ENCODE results near the gene NEURL2.

Gene NEURL2

DNA sequence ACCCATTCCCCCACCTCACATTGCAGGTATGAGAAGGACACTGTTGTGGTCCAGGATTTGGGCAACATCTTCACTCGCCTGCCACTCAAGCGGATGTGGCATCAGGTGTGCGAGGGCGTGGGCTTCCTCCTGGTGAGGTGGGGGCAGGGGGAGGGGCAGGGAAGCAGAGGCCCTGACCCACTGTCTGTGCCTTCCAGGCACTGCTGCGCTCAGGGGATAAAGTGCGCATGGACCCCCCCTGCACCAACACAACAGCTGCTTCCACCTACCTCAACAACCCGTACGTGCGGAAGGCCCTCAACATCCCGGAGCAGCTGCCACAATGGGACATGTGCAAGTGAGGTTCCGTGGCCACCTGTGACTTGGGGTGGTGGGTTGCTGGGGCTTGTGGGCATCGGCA, 3.8 kb upstream of the NEURL2 start:
- TF ChIP-seq, protein P1, sequence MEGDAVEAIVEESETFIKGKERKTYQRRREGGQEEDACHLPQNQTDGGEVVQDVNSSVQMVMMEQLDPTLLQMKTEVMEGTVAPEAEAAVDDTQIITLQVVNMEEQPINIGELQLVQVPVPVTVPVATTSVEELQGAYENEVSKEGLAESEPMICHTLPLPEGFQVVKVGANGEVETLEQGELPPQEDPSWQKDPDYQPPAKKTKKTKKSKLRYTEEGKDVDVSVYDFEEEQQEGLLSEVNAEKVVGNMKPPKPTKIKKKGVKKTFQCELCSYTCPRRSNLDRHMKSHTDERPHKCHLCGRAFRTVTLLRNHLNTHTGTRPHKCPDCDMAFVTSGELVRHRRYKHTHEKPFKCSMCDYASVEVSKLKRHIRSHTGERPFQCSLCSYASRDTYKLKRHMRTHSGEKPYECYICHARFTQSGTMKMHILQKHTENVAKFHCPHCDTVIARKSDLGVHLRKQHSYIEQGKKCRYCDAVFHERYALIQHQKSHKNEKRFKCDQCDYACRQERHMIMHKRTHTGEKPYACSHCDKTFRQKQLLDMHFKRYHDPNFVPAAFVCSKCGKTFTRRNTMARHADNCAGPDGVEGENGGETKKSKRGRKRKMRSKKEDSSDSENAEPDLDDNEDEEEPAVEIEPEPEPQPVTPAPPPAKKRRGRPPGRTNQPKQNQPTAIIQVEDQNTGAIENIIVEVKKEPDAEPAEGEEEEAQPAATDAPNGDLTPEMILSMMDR (IDR thresholded peaks at IDR 0.05; ENCODE audit: low read depth, low read length), result no peak
- no peak for DNase-seq (ENCODE audit: extremely low read depth, low read depth)

DNA sequence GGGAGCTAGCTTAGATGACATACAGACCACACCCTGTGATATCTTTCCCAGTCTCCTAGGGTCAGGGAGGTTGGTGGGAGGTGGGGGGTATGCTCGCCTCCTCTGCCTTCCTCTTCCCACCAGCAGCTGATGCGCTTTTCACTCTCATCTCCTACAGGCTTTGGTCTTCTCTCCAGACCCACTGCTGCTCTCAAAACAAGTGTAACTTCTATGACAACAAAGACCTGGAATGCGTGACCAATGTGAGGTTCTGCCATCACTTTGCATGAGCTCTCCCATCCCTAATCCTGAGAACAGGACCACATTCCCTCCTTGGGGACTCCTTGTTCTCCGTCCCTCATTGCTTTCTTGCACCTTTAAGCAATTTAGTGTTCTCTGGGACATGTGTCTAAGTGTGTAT, 2.8 kb upstream of the NEURL2 start:
- DNase-seq (ENCODE audit: extremely low read depth, low read depth), result no peak
- TF ChIP-seq, protein P1 (IDR thresholded peaks at IDR 0.05; ENCODE audit: low read depth, low read length), result no peak

DNA sequence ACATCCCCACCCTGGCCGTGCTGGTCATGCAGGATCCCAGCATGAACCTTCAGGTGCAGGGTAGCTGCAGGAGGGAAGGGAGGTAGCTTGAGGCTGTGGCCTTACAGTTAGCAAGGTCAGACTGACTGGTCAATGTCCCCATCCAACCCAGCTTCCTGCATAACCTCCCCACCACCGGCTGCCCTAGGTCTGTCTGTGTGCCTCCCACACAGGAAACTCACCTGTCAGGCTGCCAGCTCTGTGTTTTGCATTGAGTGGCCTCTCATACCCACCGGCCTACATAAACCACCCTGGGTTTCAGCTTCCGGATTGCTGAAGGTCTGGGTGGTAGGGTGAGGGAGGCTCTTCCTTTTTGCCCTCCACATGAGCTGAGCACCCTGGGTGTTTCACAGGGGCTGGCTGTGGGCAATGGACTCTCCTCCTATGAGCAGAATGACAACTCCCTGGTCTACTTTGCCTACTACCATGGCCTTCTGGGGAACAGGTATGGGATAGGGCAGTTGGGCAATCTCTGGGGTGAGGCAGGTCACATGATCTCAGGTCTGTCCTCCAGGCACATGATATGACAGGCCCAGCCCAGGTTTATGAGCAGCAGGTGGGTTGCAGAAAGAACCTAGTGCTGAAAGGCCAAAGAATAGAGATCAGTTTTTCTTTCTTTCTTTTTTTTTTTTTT, 2.0 kb upstream of the NEURL2 start:
- TF ChIP-seq, protein P1 (IDR thresholded peaks at IDR 0.05; ENCODE audit: low read depth, low read length), result no peak
- DNase-seq (ENCODE audit: extremely low read depth, low read depth), result no peak

DNA sequence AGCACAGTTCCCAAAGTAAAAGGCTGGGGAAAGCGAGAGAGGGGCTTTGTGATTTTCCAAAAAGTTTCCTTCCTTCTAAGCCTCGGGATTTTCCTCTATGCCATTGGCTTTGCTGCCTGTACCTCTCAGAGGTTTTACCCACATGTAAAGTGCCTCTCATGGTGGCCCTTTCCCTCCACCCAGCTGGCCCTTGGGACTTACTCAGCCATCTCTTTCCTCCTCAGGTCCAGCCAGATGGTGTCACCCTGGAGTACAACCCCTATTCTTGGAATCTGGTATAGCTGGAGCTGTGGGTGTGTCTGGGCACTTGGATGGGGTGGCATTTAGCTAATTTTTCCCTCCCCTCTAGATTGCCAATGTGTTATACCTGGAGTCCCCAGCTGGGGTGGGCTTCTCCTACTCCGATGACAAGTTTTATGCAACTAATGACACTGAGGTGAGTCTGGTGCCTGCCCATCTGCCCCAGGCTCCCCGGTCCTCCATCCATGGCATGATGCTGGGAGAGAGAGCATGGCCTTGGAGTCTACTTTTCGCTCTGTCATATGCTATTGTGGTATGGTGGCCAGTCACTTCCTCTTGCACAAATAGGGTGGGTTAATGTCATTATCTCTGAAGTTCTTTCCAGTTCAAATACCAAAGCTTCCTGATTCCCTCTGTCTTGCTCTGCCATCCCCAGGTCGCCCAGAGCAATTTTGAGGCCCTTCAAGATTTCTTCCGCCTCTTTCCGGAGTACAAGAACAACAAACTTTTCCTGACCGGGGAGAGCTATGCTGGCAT, 1.2 kb upstream of the NEURL2 start:
- DNase-seq (ENCODE audit: extremely low read depth, low read depth), result no peak
- TF ChIP-seq, protein P1 (IDR thresholded peaks at IDR 0.05; ENCODE audit: low read depth, low read length), result peak; percentile 19

DNA sequence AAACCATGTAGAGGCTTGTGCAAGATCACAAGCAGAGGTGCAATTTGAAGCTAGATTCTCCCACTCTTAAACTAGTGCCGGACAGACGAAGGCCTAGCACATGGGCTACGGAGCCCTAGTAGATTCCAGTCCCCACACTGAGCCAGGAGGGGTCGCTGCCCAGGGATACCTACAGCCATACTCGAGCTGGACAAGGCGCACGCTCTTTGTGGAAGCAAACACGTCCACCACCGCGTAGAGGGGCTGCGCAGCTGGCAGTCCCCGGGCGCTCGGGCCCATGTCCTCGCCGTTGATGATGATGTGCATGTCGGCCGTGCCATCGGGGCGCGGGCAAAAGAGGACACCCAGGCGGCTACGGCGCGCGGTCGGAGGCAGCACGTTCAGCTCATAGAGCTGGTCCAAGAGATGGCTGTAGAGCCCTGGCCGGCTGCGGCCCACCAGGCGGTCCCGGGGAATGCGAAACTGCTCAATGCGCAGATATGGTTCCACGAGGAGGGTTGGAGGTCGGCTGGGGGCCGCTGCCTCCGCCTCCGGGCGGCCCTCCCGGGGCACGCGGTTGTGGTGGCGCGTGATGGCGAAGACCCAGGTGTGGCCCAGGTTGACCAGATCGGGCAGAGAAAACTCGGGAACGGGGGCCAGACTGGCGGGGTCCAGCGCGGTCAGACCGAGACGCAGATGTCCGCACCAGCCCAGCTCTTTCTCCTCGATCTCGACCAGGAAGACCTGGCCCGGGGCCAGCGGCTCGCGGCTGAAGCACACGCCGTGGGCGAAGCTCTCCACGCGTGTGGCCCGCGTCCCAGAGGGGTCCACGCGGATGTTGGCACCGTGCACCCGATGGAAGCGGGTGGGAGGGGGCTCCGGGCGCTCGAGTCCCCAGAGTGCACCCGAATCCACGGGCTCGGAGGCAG, 677 bp downstream of the NEURL2 start:
- TF ChIP-seq, protein P1 (IDR thresholded peaks at IDR 0.05; ENCODE audit: low read depth, low read length), result peak; percentile 80
- peak; percentile 48 for DNase-seq (ENCODE audit: extremely low read depth, low read depth)

DNA sequence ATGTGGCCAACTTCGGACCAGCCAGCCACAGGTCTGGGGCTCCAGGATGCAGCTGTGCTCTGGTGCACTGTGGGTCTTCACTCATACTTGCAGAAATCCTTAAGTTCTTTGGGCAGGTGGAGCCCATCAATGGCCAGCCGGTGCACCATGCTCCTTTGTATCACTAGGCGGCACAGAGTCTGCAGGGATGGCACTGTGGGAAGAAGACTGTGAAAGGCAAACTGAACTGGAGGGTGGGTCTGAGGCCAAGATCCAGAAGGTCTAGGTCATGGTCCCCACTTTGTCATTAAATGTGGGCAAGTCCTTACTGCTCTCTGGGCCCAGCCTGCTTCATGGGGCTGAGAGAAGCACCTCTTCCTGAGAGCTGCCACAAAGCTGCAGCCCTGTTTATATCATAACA, 2.3 kb downstream of the NEURL2 start:
- TF ChIP-seq, protein P1 (IDR thresholded peaks at IDR 0.05; ENCODE audit: low read depth, low read length), result no peak
- no peak for DNase-seq (ENCODE audit: extremely low read depth, low read depth)
